Gastroesophageal sphincter (tissue), 4 donors: Measurements from ENCODE around the gene LTA. TPM values are rescaled to one million over a fixed set of nuclear protein-coding genes. Genes with fewer than 3 reads are reported as not detected.

Source experiments
- ATAC-seq: fragments of 150-250 bp; one replicate; pipeline ENCODE4 v1.9.1; 2016; ENCODE audit warnings: mild to moderate bottlenecking, moderate library complexity
- H3K27ac ChIP-seq, 4 donors: fragments of 200-600 bp; sonication (generic) in 3 of 4; 1 replicate in 3 of 4; 2 replicates in 1 of 4; pipeline ENCODE4 v1.5.1; 2016 to 2019
- H3K27me3 ChIP-seq: fragments of 200-600 bp; sonication (generic); one replicate; pipeline ENCODE4 v1.5.1; 2019
- H3K36me3 ChIP-seq, 2 donors: fragments of 200-600 bp; sonication (generic); one replicate each; pipeline ENCODE4 v1.5.1; 2019; ENCODE audit warnings: control low read depth in 1 of 2
- H3K4me1 ChIP-seq, 3 donors: fragments of 200-600 bp; sonication (generic); 1 replicate in 2 of 3; 2 replicates in 1 of 3; pipeline ENCODE4 v1.5.1; 2016 to 2019; ENCODE audit warnings: control low read depth in 2 of 3
- H3K4me3 ChIP-seq, 2 donors: fragments of 200-600 bp; sonication (generic); one replicate each; pipeline ENCODE4 v1.5.1; 2019; ENCODE audit warnings: mild to moderate bottlenecking in 1 of 2, moderate library complexity in 1 of 2
- H3K9me3 ChIP-seq, 3 donors: fragments of 200-600 bp; sonication (generic); one replicate each; pipeline ENCODE4 v1.5.1; 2017 to 2019; ENCODE audit warnings: control low read depth in 2 of 3
- CTCF ChIP-seq, 4 experiments: fragments of 200-600 bp in 2 of 4; fragments of 450-650 bp in 2 of 4; sonication (generic) in 1 of 4; IDR thresholded peaks; one replicate each; pipeline ENCODE4 v1.5.1; 2017 to 2019; ENCODE audit warnings: antibody characterized with exemption in 4 of 4, mild to moderate bottlenecking in 2 of 4, moderate library complexity in 2 of 4
- EP300 ChIP-seq: sonication (generic); formaldehyde crosslinking; IDR thresholded peaks from one replicate; pipeline ENCODE4 v1.6.1; 2017; ENCODE audit warnings: antibody characterized with exemption, mild to moderate bottlenecking
- POLR2A ChIP-seq, 2 donors: fragments of 450-650 bp; IDR thresholded peaks; one replicate each; pipeline ENCODE4 v1.6.1; 2017; ENCODE audit warnings: antibody characterized with exemption in 2 of 2, mild to moderate bottlenecking in 2 of 2, moderate library complexity in 1 of 2
- POLR2AphosphoS5 ChIP-seq: sonication (generic); formaldehyde crosslinking; IDR thresholded peaks from one replicate; pipeline ENCODE4 v1.6.1; 2017; ENCODE audit warnings: antibody characterized with exemption
- WGBS, 2 donors: methylation state at CpG; one replicate each; pipeline ENCODE4 v1.1.5; 2018; ENCODE audit warnings: low coverage in 1 of 2; 5-methylcytosine and 5-hydroxymethylcytosine counted together
- total RNA-seq, 4 donors: library from RNA; depleted of rRNA; stranded (reverse); fragments of >200 nt; gene quantifications; one replicate each; pipeline ENCODE4 v1.1.0, GENCODE V29; 2016

LTA gene
- total RNA-seq, 4 donors from 2014 or later, result not detected

- Histone ChIP-seq H3K9me3 (no peaks in the 10 kb centered on the region), H3K36me3 (peaks cover 0 to 27% of the 10 kb centered on the region in 2 donors), H3K4me1 (peaks cover 4 to 53% (median 18%) of the 10 kb centered on the region in 3 donors), H3K27ac (peak within 1 kb of the TSS; percentile 80 to 89 (median 86)), H3K27me3 (no peaks in the 10 kb centered on the region), H3K4me3 (peak within 1 kb of the TSS; percentile 51 to 57)
- ATAC-seq, result peak; percentile 73
- TF ChIP-seq EP300, result no peak
- peak; percentile 89 to 100 (median 95) for TF ChIP-seq CTCF (IDR thresholded peaks at IDR 0.05)
- WGBS, 2 donors, result 13% methylated on average over 4 to 6 of the region's 11 CpGs
Observed at GRCh38 chr6:31546339-31546957, 25.6 kb upstream of the LTA start, which contains the start of gene ATP6V1G2. TSS of gene ATP6V1G2 (minus strand) at chr6:31546608. CDS start at chr6:31546559, 49 bp downstream.

GRCh38 chr6:31546958-31547726 is 24.9 kb upstream of the LTA start, which contains the start of gene NFKBIL1:
TSS of gene NFKBIL1 (plus strand) at chr6:31547608. CDS start at chr6:31547695, 87 bp downstream.
- no peaks in the 10 kb centered on the region for H3K27me3 ChIP-seq
- WGBS, 2 donors, result 0% methylated on average over 11 to 24 of the region's 25 CpGs
- H3K36me3 ChIP-seq, result peaks cover 0 to 34% of the 10 kb centered on the region in 2 donors

GRCh38 chr6:31547727-31548543 is 24.2 kb upstream of the LTA start:
- ATAC-seq, result no peak
- peaks cover 4 to 49% (median 14%) of the 10 kb centered on the region in 3 donors for H3K4me1 ChIP-seq
- H3K9me3 ChIP-seq, result no peaks in the 10 kb centered on the region
- H3K4me3 ChIP-seq, result peak overlapping the region; percentile 51 to 57
- 10 to 57% methylated on average over 3 to 13 of the region's 24 CpGs for WGBS, 2 donors
- H3K27ac ChIP-seq, result peak overlapping the region; percentile 80 to 89 (median 86)
- no peak for TF ChIP-seq POLR2AphosphoS5
- TF ChIP-seq CTCF (IDR thresholded peaks at IDR 0.05), result peak in 1 of 4 experiments; percentile 2
- no peak for TF ChIP-seq EP300
- TF ChIP-seq POLR2A (IDR thresholded peaks at IDR 0.05), result no peak
- peaks cover 0 to 39% of the 10 kb centered on the region in 2 donors for H3K36me3 ChIP-seq
- H3K27me3 ChIP-seq, result no peaks in the 10 kb centered on the region

More at GRCh38 chr6:31546958-31547726, 24.9 kb upstream of the LTA start, which contains the start of gene NFKBIL1:
- peak within 1 kb of the TSS; percentile 51 to 57 for H3K4me3 ChIP-seq
- peaks cover 4 to 56% (median 18%) of the 10 kb centered on the region in 3 donors for H3K4me1 ChIP-seq
- no peak for TF ChIP-seq EP300
- TF ChIP-seq POLR2A (IDR thresholded peaks at IDR 0.05), result no peak
- TF ChIP-seq CTCF (IDR thresholded peaks at IDR 0.05), result peak in 1 of 4 experiments; percentile 15
- peak; percentile 82 for TF ChIP-seq POLR2AphosphoS5
- H3K27ac ChIP-seq, result peak within 1 kb of the TSS; percentile 80 to 89 (median 86)
- no peaks in the 10 kb centered on the region for H3K9me3 ChIP-seq
- ATAC-seq, result peak; percentile 97

GRCh38 chr6:31548544-31548873 is 23.6 kb upstream of the LTA start:
- Histone ChIP-seq H3K4me3 (peak overlapping the region in 1 of 2 donors; percentile 51), H3K9me3 (no peaks in the 10 kb centered on the region), H3K4me1 (peaks cover 4 to 43% (median 12%) of the 10 kb centered on the region in 3 donors), H3K36me3 (peaks cover 0 to 44% of the 10 kb centered on the region in 2 donors), H3K27ac (peak overlapping the region in 3 of 4 donors; percentile 80 to 88 (median 85)), H3K27me3 (no peaks in the 10 kb centered on the region)
- TF ChIP-seq CTCF (IDR thresholded peaks at IDR 0.05), result no peak
- TF ChIP-seq EP300, result no peak
- no peak for TF ChIP-seq POLR2AphosphoS5
- TF ChIP-seq POLR2A (IDR thresholded peaks at IDR 0.05), result no peak
- WGBS, 2 donors, result 69 to 75% methylated on average over 2 of the region's 2 CpGs
- ATAC-seq, result no peak
